Osteoblast (primary cell): Measurements from ENCODE around the gene GRID1. TPM values are rescaled to one million over a fixed set of nuclear protein-coding genes. Genes with fewer than 3 reads are reported as not detected.
A peak's percentile ranks its signal among the peaks of the same experiment; 100 is the strongest.

Experiments
- DNase-seq: peaks from one replicate; pipeline ENCODE4 v3.0.0; 2011; ENCODE audit warnings: low spot score, mixed read lengths; ENCODE audit not compliant: insufficient read length; ENCODE audit errors: missing footprints
- H2AFZ ChIP-seq: 2 replicates; pipeline ENCODE4 v1.6.0; 2011; ENCODE audit warnings: mild to moderate bottlenecking, low read length
- H3K27ac ChIP-seq: 2 replicates; pipeline ENCODE4 v1.5.1; 2011; ENCODE audit warnings: mild to moderate bottlenecking, low read depth, low read length, moderate library complexity
- H3K27me3 ChIP-seq: 2 replicates; pipeline ENCODE4 v1.6.0; 2012; ENCODE audit warnings: mild to moderate bottlenecking, control low read depth, inconsistent platforms, low read length, moderate library complexity; ENCODE audit not compliant: insufficient read depth
- H3K36me3 ChIP-seq: 2 replicates; pipeline ENCODE4 v1.5.1; 2011; ENCODE audit warnings: mild to moderate bottlenecking, low read length, control low read depth, moderate library complexity; ENCODE audit not compliant: insufficient read depth
- H3K4me1 ChIP-seq: 2 replicates; pipeline ENCODE4 v1.5.1; 2011; ENCODE audit warnings: mild to moderate bottlenecking, low read length, control low read depth, moderate library complexity; ENCODE audit not compliant: insufficient read depth
- H3K4me2 ChIP-seq: 2 replicates; pipeline ENCODE4 v1.6.0; 2011; ENCODE audit warnings: mild to moderate bottlenecking, low read length; ENCODE audit not compliant: insufficient read depth
- H3K4me3 ChIP-seq: fragments of 200-600 bp; sonication (generic); 3 replicates; pipeline ENCODE4 v1.5.1; 2012; ENCODE audit warnings: mild to moderate bottlenecking, low read length, inconsistent platforms; ENCODE audit not compliant: insufficient read depth
- H3K79me2 ChIP-seq: 2 replicates; pipeline ENCODE4 v1.6.0; 2012; ENCODE audit warnings: mild to moderate bottlenecking, low read length, control low read depth, inconsistent platforms; ENCODE audit not compliant: insufficient read depth
- H3K9me3 ChIP-seq: 2 replicates; pipeline ENCODE4 v1.5.1; 2011; ENCODE audit warnings: low read depth, low read length, control low read depth
- H4K20me1 ChIP-seq: 2 replicates; pipeline ENCODE4 v1.6.0; 2012; ENCODE audit warnings: mild to moderate bottlenecking, low read length, control low read depth; ENCODE audit not compliant: insufficient read depth
- CTCF ChIP-seq: IDR thresholded peaks from 2 replicates; pipeline ENCODE4 v1.5.1; 2011; ENCODE audit warnings: mild to moderate bottlenecking, low read depth, low read length, moderate library complexity; ENCODE audit errors: extremely low read depth
- total RNA-seq: library from RNA; depleted of rRNA; stranded (reverse); fragments of >200 nt; gene quantifications from 2 replicates; pipeline ENCODE4 v1.2.3, GENCODE V29; 2012

Gene GRID1
- total RNA-seq, 1 donor = not detected

- Histone ChIP-seq H3K9me3 (no peaks in the 10 kb centered on the region), H3K79me2 (no peaks in the 10 kb centered on the region), H2AFZ (no peak overlapping the region), H3K36me3 (no peaks in the 10 kb centered on the region), H3K4me2 (no peak overlapping the region), H3K4me3 (no peak overlapping the region), H3K27ac (no peak overlapping the region), H3K27me3 (no peaks in the 10 kb centered on the region), H3K4me1 (no peaks in the 10 kb centered on the region), H4K20me1 (no peaks in the 10 kb centered on the region)
- no peak for TF ChIP-seq CTCF
- peak; percentile 34 for DNase-seq
These were observed 151.5 kb downstream of the GRID1 start for GRCh38 chr10:86215046-86215445.

- no peak for TF ChIP-seq CTCF
- Histone ChIP-seq H3K27me3 (no peaks in the 10 kb centered on the region), H3K4me3 (no peak overlapping the region), H2AFZ (no peak overlapping the region), H3K79me2 (no peaks in the 10 kb centered on the region), H4K20me1 (no peaks in the 10 kb centered on the region), H3K4me2 (no peak overlapping the region), H3K9me3 (no peaks in the 10 kb centered on the region), H3K36me3 (no peaks in the 10 kb centered on the region), H3K27ac (no peak overlapping the region), H3K4me1 (no peaks in the 10 kb centered on the region)
- DNase-seq = no peak
These were observed 153.4 kb downstream of the GRID1 start for GRCh38 chr10:86213148-86213547.

- H2AFZ ChIP-seq = no peak overlapping the region
- H4K20me1 ChIP-seq = no peaks in the 10 kb centered on the region
- no peak overlapping the region for H3K4me3 ChIP-seq
- no peak overlapping the region for H3K27ac ChIP-seq
- H3K27me3 ChIP-seq = no peaks in the 10 kb centered on the region
- DNase-seq = peak; percentile 62
- H3K9me3 ChIP-seq = no peaks in the 10 kb centered on the region
- H3K36me3 ChIP-seq = no peaks in the 10 kb centered on the region
- no peaks in the 10 kb centered on the region for H3K79me2 ChIP-seq
- no peak overlapping the region for H3K4me2 ChIP-seq
- no peak for TF ChIP-seq CTCF
- H3K4me1 ChIP-seq = no peaks in the 10 kb centered on the region
These were observed 154.2 kb downstream of the GRID1 start for GRCh38 chr10:86212391-86212700.

- peak; percentile 31 for DNase-seq
- Histone ChIP-seq H3K79me2 (no peaks in the 10 kb centered on the region), H3K27ac (no peak overlapping the region), H4K20me1 (no peaks in the 10 kb centered on the region), H3K9me3 (no peaks in the 10 kb centered on the region), H3K4me1 (no peaks in the 10 kb centered on the region), H3K36me3 (no peaks in the 10 kb centered on the region), H2AFZ (no peak overlapping the region), H3K4me3 (no peak overlapping the region), H3K27me3 (no peaks in the 10 kb centered on the region), H3K4me2 (no peak overlapping the region)
- TF ChIP-seq CTCF = no peak
These were observed 154.8 kb downstream of the GRID1 start for GRCh38 chr10:86211691-86212390.
